Suprapubic skin (tissue), 4 donors: ENCODE data around the gene PRX.

Source experiments
- POLR2A ChIP-seq, 2 donors: fragments of 450-650 bp; IDR thresholded peaks; one replicate each; pipeline ENCODE4 v1.6.1; 2017; ENCODE audit warnings: antibody characterized with exemption in 2 of 2, mild to moderate bottlenecking in 2 of 2, moderate library complexity in 2 of 2
- POLR2AphosphoS5 ChIP-seq, 3 donors: sonication (generic); formaldehyde crosslinking; IDR thresholded peaks; one replicate each; pipeline ENCODE4 v1.6.1; 2017; ENCODE audit warnings: antibody characterized with exemption in 3 of 3
- TF ChIP-seq, protein P1 (sequence below), 2 donors: fragments of 200-600 bp in 1 of 2; fragments of 450-650 bp in 1 of 2; sonication (generic) in 1 of 2; IDR thresholded peaks; one replicate each; pipeline ENCODE4 v1.5.1; 2016 to 2019; ENCODE audit warnings: antibody characterized with exemption in 2 of 2, mild to moderate bottlenecking in 1 of 2, moderate library complexity in 1 of 2

DNA sequence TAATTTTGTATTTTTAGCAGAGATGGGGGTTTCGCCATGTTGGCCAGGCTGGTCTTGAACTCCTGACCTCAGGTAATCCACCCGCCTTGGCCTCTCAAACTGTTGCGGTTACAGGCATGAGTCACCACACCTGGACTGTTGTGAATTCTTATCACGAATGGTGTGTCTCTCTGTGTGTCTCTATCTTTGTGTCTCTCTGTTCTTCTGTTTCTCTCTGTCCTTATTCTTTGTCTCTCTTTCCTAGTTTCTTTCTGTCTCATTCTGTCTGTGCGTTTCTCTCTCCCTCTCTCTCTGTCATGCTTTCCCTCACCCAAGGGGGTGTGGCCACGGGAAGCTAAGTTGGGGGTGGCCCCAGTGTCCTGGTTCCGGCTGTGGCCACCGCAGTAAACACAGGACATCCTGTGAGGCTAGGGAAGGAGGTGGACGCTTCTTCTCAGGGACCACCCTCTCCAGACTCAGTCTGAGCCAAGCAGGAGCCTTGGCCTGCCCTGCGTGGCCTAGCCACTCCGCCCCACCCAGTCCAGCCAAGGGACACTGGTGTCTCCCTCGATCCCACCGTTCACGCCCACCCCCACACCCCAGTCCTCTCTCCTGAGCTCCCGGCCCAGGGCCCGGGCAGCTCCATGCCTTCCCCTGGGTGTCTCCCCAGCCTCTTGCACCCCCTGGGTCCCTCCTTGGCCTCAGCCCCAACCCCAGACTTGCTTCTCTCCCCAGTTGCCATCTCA is 3.9 kb upstream of the PRX start:
- TF ChIP-seq POLR2A (IDR thresholded peaks at IDR 0.05), result no peak
- TF ChIP-seq, protein P1, sequence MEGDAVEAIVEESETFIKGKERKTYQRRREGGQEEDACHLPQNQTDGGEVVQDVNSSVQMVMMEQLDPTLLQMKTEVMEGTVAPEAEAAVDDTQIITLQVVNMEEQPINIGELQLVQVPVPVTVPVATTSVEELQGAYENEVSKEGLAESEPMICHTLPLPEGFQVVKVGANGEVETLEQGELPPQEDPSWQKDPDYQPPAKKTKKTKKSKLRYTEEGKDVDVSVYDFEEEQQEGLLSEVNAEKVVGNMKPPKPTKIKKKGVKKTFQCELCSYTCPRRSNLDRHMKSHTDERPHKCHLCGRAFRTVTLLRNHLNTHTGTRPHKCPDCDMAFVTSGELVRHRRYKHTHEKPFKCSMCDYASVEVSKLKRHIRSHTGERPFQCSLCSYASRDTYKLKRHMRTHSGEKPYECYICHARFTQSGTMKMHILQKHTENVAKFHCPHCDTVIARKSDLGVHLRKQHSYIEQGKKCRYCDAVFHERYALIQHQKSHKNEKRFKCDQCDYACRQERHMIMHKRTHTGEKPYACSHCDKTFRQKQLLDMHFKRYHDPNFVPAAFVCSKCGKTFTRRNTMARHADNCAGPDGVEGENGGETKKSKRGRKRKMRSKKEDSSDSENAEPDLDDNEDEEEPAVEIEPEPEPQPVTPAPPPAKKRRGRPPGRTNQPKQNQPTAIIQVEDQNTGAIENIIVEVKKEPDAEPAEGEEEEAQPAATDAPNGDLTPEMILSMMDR (IDR thresholded peaks at IDR 0.05), result no peak
- TF ChIP-seq POLR2AphosphoS5 (IDR thresholded peaks at IDR 0.05), result no peak
